Hematopoietic multipotent progenitor cell treated with erythropoietin and hydrocortisone succinate and interleukin-3 and kit ligand, for 15 days (in vitro differentiated cells): Measurements from ENCODE around the gene HBG2.
A peak's percentile ranks its signal among the peaks of the same experiment; 100 is the strongest.

Experiments
- DNase-seq: peaks from one replicate; pipeline ENCODE4 v3.0.0-alpha.2; 2015; ENCODE audit warnings: low spot score

The HBG2 gene

DNA sequence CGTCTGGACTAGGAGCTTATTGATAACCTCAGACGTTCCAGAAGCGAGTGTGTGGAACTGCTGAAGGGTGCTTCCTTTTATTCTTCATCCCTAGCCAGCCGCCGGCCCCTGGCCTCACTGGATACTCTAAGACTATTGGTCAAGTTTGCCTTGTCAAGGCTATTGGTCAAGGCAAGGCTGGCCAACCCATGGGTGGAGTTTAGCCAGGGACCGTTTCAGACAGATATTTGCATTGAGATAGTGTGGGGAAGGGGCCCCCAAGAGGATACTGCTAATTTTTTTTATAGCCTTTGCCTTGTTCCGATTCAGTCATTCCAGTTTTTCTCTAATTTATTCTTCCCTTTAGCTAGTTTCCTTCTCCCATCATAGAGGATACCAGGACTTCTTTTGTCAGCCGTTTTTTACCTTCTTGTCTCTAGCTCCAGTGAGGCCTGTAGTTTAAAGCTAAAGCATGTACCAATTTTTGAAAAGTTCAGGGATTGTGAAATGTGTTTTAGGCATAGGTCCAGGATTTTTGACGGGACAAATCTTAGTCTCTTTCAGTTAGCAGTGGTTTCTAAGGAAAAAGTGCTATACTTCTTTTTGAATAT is 4.7 kb downstream of the HBG2 start, which contains the start of gene HBG1:
Gene HBG1 (minus strand): TSS at position 51 of the 590 bp plus-strand sequence. CDS start 53 bp downstream, outside the sequence.
- DNase-seq, result peak; percentile 51

DNA sequence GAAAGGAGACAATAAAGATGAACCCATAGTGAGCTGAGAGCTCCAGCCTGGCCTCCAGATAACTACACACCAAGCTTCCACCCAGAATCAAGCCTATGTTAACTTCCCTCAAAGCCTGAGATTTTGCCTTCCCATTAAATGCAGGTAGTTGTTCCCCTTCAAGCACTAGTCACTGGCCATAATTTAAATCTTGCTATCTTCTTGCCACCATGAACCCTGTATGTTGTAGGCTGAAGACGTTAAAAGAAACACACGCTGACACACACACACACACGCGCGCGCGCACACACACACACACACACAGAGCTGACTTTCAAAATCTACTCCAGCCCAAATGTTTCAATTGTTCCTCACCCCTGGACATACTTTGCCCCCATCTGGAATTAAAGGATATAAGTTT is 6.1 kb downstream of the HBG2 start:
- peak; percentile 41 for DNase-seq

DNA sequence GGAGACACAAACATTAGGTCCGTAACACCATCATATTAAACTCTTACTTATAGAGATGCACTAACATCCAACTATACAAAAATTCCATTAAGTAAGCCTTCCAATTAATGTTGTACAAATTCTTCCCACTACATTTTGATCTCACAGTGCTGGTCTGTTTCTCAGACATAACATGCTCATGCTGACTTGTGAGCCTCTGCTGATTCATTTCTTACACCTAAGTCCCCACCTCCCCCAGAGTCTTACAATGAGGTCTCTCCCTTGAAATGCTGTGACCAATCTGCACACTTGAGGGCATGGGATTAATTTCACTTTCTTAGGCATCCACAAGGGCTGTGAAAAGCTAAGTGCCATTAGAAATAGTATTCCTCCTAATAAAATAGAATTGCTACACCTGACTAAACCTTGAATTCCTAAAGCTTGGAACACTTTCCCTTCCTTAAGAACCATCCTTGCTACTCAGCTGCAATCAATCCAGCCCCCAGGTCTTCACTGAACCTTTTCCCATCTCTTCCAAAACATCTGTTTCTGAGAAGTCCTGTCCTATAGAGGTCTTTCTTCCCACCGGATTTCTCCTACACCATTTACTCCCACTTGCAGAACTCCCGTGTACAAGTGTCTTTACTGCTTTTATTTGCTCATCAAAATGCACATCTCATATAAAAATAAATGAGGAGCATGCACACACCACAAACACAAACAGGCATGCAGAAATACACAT is 6.9 kb downstream of the HBG2 start:
- DNase-seq, result peak; percentile 74

DNA sequence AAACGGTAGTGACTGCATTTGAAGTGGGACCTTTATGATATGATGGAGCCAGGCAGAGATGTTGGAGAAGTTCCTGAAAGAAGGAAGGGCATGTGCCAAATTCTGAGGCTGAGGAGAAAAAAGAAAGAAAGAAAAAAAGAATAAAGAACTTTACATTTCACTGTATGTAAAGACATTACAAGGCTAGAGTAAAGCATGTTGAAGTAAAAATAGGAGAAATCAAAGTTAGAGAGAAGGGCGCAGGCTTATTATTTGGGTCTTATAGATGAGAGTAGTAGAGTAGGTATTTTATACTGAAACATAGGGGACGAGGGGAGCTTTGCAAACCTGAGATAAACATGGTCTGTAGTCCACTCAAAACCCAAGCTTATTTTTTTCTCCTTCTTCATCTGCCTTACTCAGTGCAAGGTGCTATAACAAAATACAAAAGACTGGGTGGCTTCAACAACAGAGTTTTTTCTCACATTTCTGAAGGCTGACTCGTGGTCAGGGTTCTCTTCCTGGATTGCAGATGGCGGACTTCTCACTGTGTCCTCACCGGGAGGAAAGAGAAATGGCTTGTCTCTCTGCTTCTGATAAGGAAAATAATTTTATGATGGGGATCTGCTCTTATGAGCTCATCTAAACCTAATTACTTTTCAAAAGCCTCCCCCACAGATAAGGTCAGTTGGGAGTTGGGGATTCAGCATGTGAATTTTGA is 7.7 kb downstream of the HBG2 start:
- peak; percentile 64 for DNase-seq

DNA sequence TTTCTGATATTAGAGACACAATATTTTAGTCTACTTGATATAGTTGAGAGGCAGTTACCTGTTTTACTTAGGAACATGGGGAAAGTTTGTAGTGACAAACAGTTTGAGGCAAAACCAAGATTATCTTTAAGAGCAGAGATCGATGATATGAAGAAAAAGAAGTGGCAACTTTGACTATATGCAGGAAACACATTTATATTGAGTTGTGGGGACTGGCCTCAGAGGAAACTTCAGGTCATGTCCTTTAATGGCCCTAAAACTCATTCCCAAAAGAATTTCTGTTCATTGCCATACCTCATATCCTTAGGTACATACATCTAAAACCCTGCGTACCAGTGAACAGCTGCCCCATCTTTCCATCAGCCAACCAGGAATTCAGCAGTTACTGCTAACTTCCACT is 9.4 kb downstream of the HBG2 start:
- no peak for DNase-seq

DNA sequence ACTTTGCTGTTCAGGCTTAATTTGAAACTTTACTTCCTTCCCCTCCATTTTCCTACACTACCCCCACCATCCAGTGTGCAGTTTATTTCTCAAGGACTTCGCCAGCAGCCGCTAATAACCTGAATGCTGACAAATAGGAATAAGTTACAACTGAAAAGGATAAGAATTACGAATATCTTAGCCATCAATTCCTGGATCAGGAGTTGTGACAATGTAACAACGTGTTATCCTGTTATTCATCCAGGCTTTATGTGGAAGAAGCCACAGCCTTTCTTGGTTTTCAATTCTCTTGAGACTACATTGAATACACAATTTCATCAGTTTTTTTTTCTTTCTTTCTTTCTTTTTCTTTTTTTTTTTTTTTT is 10.8 kb downstream of the HBG2 start:
- no peak for DNase-seq

DNA sequence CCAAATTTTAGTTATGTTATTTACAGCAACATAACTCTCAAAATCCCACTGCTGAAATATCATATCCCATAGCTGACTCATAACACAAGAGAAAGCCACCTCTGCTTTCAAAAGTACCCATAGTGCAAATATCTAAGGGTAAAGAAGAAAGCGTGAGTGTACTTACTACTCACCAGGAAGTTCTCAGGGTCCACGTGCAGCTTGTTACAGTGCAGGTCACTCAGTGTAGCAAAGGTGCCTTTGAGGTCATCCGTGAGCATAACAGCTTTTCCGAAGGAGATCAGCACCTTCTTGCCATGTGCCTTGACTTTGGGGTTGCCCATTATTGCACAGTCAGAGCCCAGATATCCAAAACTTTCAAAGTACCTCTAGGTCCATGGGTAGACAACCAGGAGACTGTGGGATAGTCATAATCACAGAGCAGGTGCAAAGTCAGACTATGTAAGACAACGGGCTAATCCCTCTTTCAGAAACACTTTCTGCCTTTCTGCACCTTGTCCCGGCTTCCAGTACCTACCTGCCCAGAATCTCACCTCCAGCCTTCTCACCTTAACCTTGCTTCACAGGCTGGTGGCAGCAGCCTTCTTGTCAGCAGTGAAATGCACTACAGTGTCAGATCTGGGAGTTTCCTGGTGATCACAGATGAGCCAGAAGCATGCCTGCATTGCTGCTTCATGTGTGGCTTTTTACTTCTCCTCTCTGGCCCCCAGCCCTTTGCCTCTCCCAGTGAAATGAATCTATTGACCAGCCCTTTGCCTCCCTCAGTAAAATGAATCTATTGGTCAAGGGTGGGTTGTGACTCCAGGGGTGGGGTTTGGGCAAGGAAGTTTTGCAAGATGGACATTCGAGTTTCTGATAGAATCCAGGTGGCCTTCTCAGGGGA is 11.4 kb downstream of the HBG2 start:
- DNase-seq, result peak; percentile 76

DNA sequence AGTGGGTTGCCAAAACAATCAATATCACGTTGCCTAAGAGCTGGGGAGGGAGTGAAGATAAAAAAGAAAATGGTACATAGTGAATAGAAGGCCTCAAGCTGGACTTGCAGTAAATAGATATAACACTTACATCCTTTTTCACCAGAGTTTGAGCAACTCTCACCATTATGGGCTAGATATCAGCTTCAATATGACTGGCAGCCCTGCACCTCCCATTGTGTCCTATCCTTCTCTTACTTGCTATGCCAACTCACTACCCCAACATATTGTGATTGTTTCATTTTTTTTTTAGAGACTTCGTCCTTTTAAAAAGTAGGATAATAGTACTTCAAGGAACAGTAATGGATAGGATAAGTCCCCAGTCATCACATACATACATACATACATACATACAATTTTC is 12.4 kb downstream of the HBG2 start:
- DNase-seq, result peak; percentile 66

DNA sequence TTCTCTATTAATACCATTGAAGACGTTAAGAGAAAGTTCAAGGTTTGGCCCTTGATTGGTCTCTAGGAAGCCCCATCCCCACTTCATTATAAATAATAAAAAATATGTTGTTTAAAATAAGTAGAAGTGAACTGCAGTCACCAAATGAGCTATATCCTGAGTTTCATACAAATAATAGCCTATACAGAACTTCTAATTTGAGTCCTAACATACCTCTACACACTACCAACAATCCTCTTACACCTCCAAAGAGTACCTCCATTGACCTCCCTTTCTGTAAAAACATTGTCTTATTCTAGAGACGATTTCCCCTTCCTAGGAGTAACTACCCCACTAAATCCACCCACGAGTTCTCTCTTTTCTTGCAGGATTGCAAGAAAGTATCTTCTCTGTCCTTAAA is 13.1 kb downstream of the HBG2 start:
- peak; percentile 53 for DNase-seq

DNA sequence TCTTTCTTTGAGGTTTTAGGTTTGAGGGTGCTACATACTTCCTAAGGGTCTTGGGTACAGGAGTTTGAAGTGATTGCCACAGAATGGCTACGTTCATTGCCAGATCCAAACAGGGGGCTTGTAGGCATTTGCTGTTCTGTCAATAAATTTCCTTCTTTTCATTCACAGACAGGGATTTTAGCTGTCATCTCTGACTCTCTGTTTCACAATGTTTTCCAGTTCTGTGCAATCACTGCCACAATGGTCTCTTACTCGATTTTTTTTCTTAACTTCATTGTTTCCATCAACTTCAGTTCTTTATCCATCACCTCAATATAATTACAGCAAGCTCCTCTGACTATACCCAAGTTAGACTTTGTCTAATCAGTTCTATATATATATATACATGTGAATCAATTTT is 14.1 kb downstream of the HBG2 start:
- DNase-seq, result peak; percentile 54

DNA sequence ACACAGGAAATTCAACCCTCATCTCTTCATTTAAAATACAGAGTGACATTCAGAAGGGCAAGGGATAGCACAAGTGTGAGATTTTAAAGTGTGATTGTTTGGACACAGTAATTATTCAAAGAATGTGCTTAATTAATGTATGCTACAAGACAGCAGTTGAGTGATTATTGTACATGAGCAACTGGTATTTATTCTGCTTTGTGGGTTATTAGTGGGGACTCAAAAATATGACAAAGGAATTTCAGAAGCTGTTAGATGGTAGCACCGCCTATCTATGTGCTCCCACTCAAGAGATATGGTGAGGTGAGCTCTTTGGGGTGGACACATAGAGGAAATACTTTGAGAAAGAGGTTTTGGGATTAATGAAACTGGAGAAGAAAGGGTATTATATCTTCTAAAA is 14.5 kb downstream of the HBG2 start:
- peak; percentile 55 for DNase-seq

DNA sequence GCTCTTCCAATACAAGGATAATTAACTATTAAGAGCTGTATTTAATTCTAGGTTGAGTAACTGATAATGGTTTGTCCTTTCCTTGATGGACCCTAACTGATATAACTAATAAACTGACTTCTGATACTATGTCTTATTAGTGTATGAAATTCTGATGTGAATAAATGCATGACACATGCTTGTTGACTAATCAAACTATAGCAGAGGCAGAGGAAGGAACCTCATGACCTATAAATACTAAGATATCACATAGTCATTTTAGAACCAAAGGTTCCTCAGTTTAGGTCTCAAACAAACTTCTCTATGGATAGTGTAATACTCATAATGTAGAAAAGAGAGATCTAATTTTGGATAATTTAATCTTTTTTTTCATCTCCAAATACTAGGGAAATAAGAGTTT is 15.5 kb downstream of the HBG2 start:
- DNase-seq, result peak; percentile 74

DNA sequence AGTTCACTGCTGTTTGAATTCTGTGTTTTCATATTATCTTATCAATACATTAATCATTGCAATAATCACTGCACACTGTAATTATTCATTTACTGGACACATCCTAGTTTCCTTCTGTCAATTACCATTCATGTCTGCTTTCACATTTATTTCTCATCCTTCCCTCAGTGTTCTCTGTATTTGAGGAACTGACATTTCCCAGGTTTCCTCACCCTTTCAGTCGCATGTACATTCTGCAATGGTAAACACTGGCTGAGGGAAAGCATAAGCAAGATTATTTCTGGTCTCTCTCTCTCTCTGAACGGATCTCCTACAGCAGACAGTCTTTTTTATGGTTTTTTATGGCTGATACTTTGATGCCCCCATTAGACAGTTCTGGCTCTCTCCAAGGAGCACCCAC is 16.1 kb downstream of the HBG2 start:
- peak; percentile 19 for DNase-seq

DNA sequence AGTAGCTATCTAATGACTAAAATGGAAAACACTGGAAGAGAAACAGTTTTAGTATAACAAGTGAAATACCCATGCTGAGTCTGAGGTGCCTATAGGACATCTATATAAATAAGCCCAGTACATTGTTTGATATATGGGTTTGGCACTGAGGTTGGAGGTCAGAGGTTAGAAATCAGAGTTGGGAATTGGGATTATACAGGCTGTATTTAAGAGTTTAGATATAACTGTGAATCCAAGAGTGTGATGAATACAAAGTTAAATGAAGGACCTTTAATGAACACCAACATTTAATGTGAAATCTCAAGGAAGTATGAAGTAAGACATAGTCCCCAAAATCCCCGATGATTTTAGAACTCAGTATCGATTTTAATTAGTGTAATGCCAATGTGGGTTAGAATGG is 17.2 kb downstream of the HBG2 start:
- no peak for DNase-seq

DNA sequence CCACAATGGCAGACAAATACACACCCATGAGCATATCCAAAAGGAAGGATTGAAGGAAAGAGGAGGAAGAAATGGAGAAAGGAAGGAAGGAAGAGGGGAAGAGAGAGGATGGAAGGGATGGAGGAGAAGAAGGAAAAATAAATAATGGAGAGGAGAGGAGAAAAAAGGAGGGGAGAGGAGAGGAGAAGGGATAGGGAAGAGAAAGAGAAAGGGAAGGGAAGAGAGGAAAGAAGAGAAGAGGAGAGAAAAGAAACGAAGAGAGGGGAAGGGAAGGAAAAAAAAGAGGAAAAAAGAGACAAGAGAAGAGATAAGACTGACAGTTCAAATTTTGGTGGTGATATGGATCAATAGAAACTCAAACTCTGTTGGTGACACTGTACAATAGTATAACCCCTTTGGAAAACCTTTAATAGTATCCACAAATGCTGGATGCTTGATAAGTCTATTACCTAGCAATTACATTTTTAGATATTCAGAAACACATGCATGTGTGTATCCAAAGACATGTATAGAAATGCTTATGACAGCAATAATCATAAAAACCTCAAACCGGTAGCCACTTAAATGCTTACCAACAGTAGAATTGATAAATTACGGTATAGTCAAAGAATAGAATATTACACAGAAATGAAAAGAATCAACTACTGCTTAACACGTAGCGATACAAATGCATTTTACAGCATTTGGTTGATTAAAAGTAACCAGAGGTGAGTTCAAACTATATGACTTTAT is 19.1 kb downstream of the HBG2 start:
- peak; percentile 31 for DNase-seq

DNA sequence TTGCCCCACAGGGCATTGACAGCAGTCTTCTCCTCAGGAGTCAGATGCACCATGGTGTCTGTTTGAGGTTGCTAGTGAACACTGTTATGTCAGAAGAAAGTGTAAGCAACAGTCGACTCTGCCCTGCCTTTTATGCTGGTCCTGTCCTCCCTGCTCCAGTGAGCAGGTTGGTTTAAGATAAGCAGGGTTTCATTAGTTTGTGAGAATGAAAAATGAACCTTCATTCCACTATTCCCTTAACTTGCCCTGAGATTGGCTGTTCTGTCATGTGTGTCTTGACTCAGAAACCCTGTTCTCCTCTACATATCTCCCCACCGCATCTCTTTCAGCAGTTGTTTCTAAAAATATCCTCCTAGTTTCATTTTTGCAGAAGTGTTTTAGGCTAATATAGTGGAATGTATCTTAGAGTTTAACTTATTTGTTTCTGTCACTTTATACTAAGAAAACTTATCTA is 20.2 kb downstream of the HBG2 start, which contains the start of gene HBD:
Gene HBD (minus strand): TSS at position 103 of the 454 bp plus-strand sequence. CDS start 50 bp downstream, at position 53.
- peak; percentile 86 for DNase-seq

DNA sequence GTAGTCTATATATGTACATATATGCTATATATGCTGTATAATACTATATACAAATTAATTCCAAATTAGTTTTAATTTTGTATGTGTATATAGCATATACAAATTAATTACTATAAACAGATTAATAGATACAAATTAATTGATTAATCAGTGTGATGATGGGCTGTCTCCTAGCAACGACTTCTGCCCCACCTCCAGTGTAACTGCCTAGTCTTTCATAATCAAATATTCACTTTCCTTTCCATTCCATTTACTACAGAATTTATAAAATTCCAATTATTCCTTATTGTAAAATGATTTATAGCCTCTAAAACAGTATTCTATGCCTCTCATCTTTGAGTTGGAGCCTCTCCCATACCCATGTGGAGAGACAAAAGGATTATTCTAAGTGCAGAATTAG is 21.3 kb downstream of the HBG2 start:
- peak; percentile 62 for DNase-seq

DNA sequence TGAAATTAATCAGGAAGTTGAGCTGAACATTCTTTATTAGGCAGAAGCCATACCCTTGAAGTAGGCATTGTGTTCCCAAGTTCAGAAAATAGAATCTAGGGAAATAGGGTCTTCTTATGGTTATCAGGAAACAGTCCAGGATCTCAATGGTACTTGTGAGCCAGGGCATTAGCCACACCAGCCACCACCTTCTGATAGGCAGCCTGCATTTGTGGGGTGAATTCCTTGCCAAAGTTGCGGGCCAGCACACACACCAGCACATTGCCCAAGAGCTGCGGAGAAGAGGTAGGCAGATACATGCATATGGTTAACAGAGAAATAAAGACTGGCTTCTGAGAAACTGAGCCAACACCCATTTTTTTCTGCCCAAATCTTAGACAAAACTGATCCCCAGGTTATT is 21.8 kb downstream of the HBG2 start:
- peak; percentile 82 for DNase-seq

DNA sequence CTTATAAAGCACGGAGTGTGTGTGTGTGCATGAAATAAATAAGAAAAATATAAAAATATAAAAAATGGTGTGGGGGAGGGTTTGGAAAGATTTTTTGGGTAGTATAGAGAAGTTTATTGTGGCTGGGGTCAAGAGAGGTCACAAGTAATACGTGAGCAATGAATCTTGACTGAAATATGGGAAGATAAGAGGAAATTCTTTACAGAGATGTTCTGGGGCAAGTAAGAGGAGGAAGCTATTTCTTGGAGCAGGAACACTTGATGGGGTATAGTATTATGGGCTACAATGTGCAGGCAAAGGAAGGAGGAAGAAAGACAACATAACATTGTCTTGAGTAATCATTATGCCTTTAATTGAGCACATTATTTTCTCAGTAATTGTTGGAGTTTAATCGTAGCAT is 22.4 kb downstream of the HBG2 start:
- DNase-seq, result peak; percentile 62

DNA sequence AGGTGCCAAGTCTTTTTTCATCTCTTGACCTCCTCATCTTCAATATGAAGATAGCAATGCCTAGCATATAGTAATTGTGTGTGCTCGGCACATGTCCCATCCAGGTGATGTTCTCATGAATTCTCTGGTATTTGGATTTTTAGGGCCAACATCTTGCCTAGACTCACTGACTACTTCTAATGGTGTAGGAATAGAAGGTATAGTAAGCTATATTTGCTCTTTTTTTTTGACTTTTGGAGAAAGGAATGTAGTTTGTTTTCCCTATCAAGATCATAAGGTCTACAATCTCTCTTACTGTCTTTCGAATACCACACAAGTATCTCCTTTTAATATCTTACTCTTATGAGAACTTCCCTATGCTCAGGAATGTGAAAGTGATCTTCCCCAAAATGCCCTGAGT is 23.5 kb downstream of the HBG2 start:
- DNase-seq, result peak; percentile 68

DNA sequence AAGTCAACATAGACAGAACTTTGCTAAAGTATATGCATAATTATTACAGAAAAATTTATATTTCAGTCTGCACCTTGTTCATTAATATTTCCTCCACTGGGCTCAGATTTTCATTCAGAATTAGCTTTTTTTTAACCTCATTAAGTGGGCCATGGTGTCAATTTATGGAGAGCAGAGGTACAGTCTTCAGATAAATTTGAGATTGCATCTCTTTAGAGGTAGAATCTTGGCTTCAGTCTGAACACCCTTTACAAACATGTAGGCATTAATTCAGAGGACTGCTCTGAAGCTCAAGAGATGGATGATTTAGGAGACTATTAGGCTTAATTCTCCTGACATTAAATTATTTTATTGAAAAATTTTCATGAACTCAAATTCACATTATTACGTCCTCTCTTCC is 24.3 kb downstream of the HBG2 start:
- DNase-seq, result peak; percentile 50
